Neural cell (in vitro differentiated cells): Measurements from ENCODE around the gene AK1. TPM values are rescaled to one million over a fixed set of nuclear protein-coding genes. Genes with fewer than 3 reads are reported as not detected.

Experiments
- H2AFZ ChIP-seq: fragments of 200-600, 300-800 bp; sonication (generic), shearing (Covaris generic); 2 replicates; pipeline ENCODE4 v1.6.0; 2014; ENCODE audit warnings: low read depth, mild to moderate bottlenecking, antibody characterized with exemption, low read length, moderate library complexity
- H3F3A ChIP-seq: fragments of 200-600 bp; shearing (Covaris generic); 2 replicates; pipeline ENCODE4 v1.6.1; 2016; ENCODE audit warnings: mild to moderate bottlenecking, moderate library complexity, mixed read lengths, antibody characterized with exemption, low read length; ENCODE audit not compliant: insufficient read depth, poor library complexity, severe bottlenecking
- H3K27ac ChIP-seq: fragments of 200-600, 300-800 bp; sonication (generic), shearing (Covaris generic); 2 replicates; pipeline ENCODE4 v1.5.1; 2014; ENCODE audit warnings: mild to moderate bottlenecking, low read length, moderate library complexity
- H3K27me3 ChIP-seq: fragments of 300-800, 200-600 bp; sonication (generic), shearing (Covaris generic); 2 replicates; pipeline ENCODE4 v1.6.0; 2014; ENCODE audit warnings: mild to moderate bottlenecking, low read depth, low read length, moderate library complexity; ENCODE audit not compliant: insufficient read depth
- H3K36me3 ChIP-seq: fragments of 300-800, 200-600 bp; sonication (generic), shearing (Covaris generic); 2 replicates; pipeline ENCODE4 v1.5.1; 2014; ENCODE audit warnings: mild to moderate bottlenecking, antibody characterized with exemption, low read length, moderate library complexity; ENCODE audit not compliant: insufficient read depth
- H3K4me2 ChIP-seq: fragments of 300-800, 200-600 bp; sonication (generic), shearing (Covaris generic); 2 replicates; pipeline ENCODE4 v1.6.0; 2014; ENCODE audit warnings: mild to moderate bottlenecking, low read length
- H3K4me3 ChIP-seq: fragments of 300-800, 200-600 bp; sonication (generic), shearing (Covaris generic); 2 replicates; pipeline ENCODE4 v1.5.1; 2014; ENCODE audit warnings: mild to moderate bottlenecking, low read length, moderate library complexity
- H3K79me2 ChIP-seq: fragments of 200-600 bp; shearing (Covaris generic); replicated peaks from 2 replicates; pipeline ENCODE4 v1.6.0; 2014; ENCODE audit warnings: mild to moderate bottlenecking, low read length, moderate library complexity; ENCODE audit not compliant: insufficient read depth
- H3K9ac ChIP-seq: fragments of 300-800, 200-600 bp; sonication (generic), shearing (Covaris generic); 2 replicates; pipeline ENCODE4 v1.6.1; 2016; ENCODE audit warnings: mild to moderate bottlenecking, low read length, mixed read lengths
- H3K9me2 ChIP-seq: fragments of 200-600 bp; shearing (Covaris generic); 2 replicates; pipeline ENCODE4 v1.6.1; 2016; ENCODE audit warnings: mild to moderate bottlenecking, low read length, mixed read lengths; ENCODE audit not compliant: insufficient read depth
- H3K9me3 ChIP-seq: fragments of 200-600, 300-800 bp; sonication (generic), shearing (Covaris generic); 2 replicates; pipeline ENCODE4 v1.6.1; 2016; ENCODE audit warnings: mild to moderate bottlenecking, mixed run types, low read length, moderate library complexity, mixed read lengths
- H4K20me1 ChIP-seq: fragments of 200-600 bp; shearing (Covaris generic); 2 replicates; pipeline ENCODE4 v1.6.1; 2016; ENCODE audit warnings: mild to moderate bottlenecking, mixed run types; ENCODE audit not compliant: insufficient read depth
- CTCF ChIP-seq: fragments of 450-650 bp; IDR thresholded peaks from 2 replicates; pipeline ENCODE4 v1.5.1; 2014; ENCODE audit warnings: antibody characterized with exemption, mild to moderate bottlenecking, moderate library complexity; ENCODE audit not compliant: poor library complexity, severe bottlenecking
- EP300 ChIP-seq: fragments of 450-650 bp; conservative IDR thresholded peaks from 2 replicates; pipeline ENCODE4 v1.6.1; 2014; ENCODE audit warnings: antibody characterized with exemption, mild to moderate bottlenecking, moderate library complexity; ENCODE audit not compliant: poor library complexity, severe bottlenecking
- EZH2 ChIP-seq: fragments of 200-600, 300-800 bp; shearing (Covaris generic), sonication (generic); IDR thresholded peaks from 2 replicates; pipeline ENCODE4 v1.6.1; 2014; ENCODE audit warnings: antibody characterized with exemption, low read length, borderline replicate concordance, mild to moderate bottlenecking; ENCODE audit not compliant: insufficient read depth, poor library complexity, severe bottlenecking
- MXI1 ChIP-seq: fragments of 450-650 bp; conservative IDR thresholded peaks from 2 replicates; pipeline ENCODE4 v1.6.1; 2014; ENCODE audit warnings: antibody characterized with exemption, mild to moderate bottlenecking; ENCODE audit not compliant: poor library complexity, severe bottlenecking
- POLR2AphosphoS5 ChIP-seq: IDR thresholded peaks from 2 replicates; pipeline ENCODE4 v1.6.1; 2012
- RAD21 ChIP-seq: fragments of 450-650 bp; conservative IDR thresholded peaks from 2 replicates; pipeline ENCODE4 v1.6.1; 2014; ENCODE audit warnings: antibody characterized with exemption, mild to moderate bottlenecking, moderate library complexity
- REST ChIP-seq: IDR thresholded peaks from 2 replicates; pipeline ENCODE4 v1.6.1; 2012; ENCODE audit warnings: borderline replicate concordance
- SMC3 ChIP-seq: fragments of 450-650 bp; conservative IDR thresholded peaks from 2 replicates; pipeline ENCODE4 v1.6.1; 2014; ENCODE audit warnings: antibody characterized with exemption, mild to moderate bottlenecking, moderate library complexity; ENCODE audit not compliant: poor library complexity
- TAF1 ChIP-seq: IDR thresholded peaks from 2 replicates; pipeline ENCODE4 v1.6.1; 2012; ENCODE audit warnings: low read depth
- polyA plus RNA-seq: library from polyadenylated mRNA; depleted of rRNA; stranded (reverse); fragments of >200 nt; gene quantifications from 2 replicates; pipeline ENCODE4 v1.2.3, GENCODE V29; 2014

Gene AK1
- polyA plus RNA-seq, 1 donor from 2014 or later = 105 TPM

- Histone ChIP-seq H3K9me2 (no peaks in the 10 kb centered on the region), H3K79me2 (no peaks in the 10 kb centered on the region), H3K36me3 (no peaks in the 10 kb centered on the region), H3K27ac (no peak overlapping the region), H4K20me1 (no peaks in the 10 kb centered on the region), H3K9ac (no peak overlapping the region), H3K27me3 (no peaks in the 10 kb centered on the region), H3F3A (no peaks in the 10 kb centered on the region), H3K4me3 (no peak overlapping the region), H2AFZ (no peak overlapping the region), H3K4me2 (no peak overlapping the region), H3K9me3 (no peaks in the 10 kb centered on the region)
- TF ChIP-seq MXI1 (no peak), SMC3 (no peak), RAD21 (no peak), REST (no peak), TAF1 (no peak), POLR2AphosphoS5 (no peak), EP300 (no peak), EZH2 (no peak), CTCF (no peak)
These were observed 9.0 kb upstream of the AK1 start for GRCh38 chr9:127886401-127886972.

- Histone ChIP-seq H3K9me3 (no peaks in the 10 kb centered on the region), H3K4me2 (no peak overlapping the region), H3F3A (no peaks in the 10 kb centered on the region), H3K4me3 (no peak overlapping the region), H3K27ac (no peak overlapping the region), H3K79me2 (no peaks in the 10 kb centered on the region), H4K20me1 (no peaks in the 10 kb centered on the region), H3K36me3 (no peaks in the 10 kb centered on the region), H2AFZ (no peak overlapping the region), H3K27me3 (no peaks in the 10 kb centered on the region), H3K9ac (no peak overlapping the region), H3K9me2 (no peaks in the 10 kb centered on the region)
- no peak for TF ChIP-seq TAF1
- no peak for TF ChIP-seq POLR2AphosphoS5
- no peak for TF ChIP-seq SMC3
These were observed 8.2 kb upstream of the AK1 start for GRCh38 chr9:127885508-127886281.
